K562 (cell line): ENCODE results near the gene LYST.

Experiments
- CTCF ChIP-seq, 3 experiments: IDR thresholded peaks in 2 of 3; conservative IDR thresholded peaks in 1 of 3; 2 replicates each; pipeline ENCODE4 v1.5.1; 2011 to 2012; ENCODE audit warnings: low read length in 3 of 3, mild to moderate bottlenecking in 3 of 3, control low read depth in 2 of 3, improper control_type of control experiment in 1 of 3, inconsistent platforms in 1 of 3, low read depth in 1 of 3, mixed read lengths in 1 of 3, moderate library complexity in 1 of 3; ENCODE audit not compliant: insufficient read depth in 2 of 3
- KLF10 ChIP-seq: fragments of 250-450 bp; sonication (Bioruptor Pico); IDR thresholded peaks from 2 replicates; pipeline ENCODE4 v1.6.1; 2021; ENCODE audit warnings: matching md5 sums
- MYNN ChIP-seq, 2 experiments: sonication (generic); formaldehyde crosslinking in 1 of 2; IDR thresholded peaks; 2 replicates each; pipeline versions ENCODE4 v1.5.0 to v1.6.1; 2016 to 2020; ENCODE audit warnings: antibody characterized with exemption in 1 of 2, missing genetic modification reagents in 1 of 2
- PRPF4 ChIP-seq: fragments of 200-400 bp; formaldehyde crosslinking; IDR thresholded peaks from one replicate; pipeline ENCODE4 v1.6.1; 2017; ENCODE audit warnings: low read length, low read depth, mild to moderate bottlenecking; ENCODE audit not compliant: insufficient read depth, poor library complexity, severe bottlenecking
- TF ChIP-seq, protein P1 (sequence below): sonication (generic); formaldehyde crosslinking; IDR thresholded peaks from 2 replicates; pipeline ENCODE4 v1.8.0; 2023; ENCODE audit warnings: mild to moderate bottlenecking, missing genetic modification reagents

GRCh38 chr1:235864469-235864868 lies 2.2 kb downstream of the LYST start:
- TF ChIP-seq KLF10 (CRISPR knock-in tag) = no peak
- TF ChIP-seq, protein P1, sequence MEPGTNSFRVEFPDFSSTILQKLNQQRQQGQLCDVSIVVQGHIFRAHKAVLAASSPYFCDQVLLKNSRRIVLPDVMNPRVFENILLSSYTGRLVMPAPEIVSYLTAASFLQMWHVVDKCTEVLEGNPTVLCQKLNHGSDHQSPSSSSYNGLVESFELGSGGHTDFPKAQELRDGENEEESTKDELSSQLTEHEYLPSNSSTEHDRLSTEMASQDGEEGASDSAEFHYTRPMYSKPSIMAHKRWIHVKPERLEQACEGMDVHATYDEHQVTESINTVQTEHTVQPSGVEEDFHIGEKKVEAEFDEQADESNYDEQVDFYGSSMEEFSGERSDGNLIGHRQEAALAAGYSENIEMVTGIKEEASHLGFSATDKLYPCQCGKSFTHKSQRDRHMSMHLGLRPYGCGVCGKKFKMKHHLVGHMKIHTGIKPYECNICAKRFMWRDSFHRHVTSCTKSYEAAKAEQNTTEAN = no peak
- TF ChIP-seq CTCF (IDR thresholded peaks at IDR 0.05 in 2 of 3, conservative IDR thresholded peaks at IDR 0.05 in 1 of 3; ENCODE audit: insufficient read depth in 2 of 3, low read depth in 1 of 3, low read length in 3 of 3) = no peak
- TF ChIP-seq PRPF4 = no peak
- TF ChIP-seq MYNN (IDR thresholded peaks at IDR 0.05) = no peak
- TF ChIP-seq MYNN (CRISPR knock-in tag; IDR thresholded peaks at IDR 0.05) = no peak
